ENCODE results near the gene FOXF2. TPM values are rescaled to one million over a fixed set of nuclear protein-coding genes. Genes with fewer than 3 reads are reported as not detected.
"Not testable (repeated sequence)": the region's sequence is repeated elsewhere in the genome, so short reads cannot be mapped to it uniquely, and the experiment has no call there.

The FOXF2 gene
- total RNA-seq, 1 experiment from 2014 or later = 8.0 TPM

DNA sequence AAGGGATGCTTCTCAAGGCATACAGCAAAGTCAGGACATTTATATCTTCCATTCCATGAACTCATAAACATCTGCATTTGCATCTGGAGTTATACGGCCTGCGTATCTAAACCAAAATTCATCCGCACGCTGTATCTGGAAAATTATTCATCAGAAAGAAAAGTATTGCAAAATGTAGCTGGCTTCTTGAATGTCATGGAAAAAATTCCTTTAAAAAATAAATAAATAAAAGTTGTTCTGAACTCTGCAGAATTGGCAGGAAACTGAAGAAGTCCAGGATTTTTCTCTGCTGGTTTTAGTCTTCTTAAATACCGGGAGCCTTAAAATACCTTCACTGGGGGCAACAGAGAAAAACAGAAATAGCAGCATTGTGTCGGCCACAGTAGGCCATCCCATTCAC lies 23.7 kb upstream of the FOXF2 start:
- no peak for TF ChIP-seq CTCF (IDR thresholded peaks at IDR 0.05; ENCODE audit: unreplicated experiment)
- Mint-ChIP-seq H3K4me3 (ENCODE audit: unreplicated experiment) (no peak overlapping the region), H3K27ac (ENCODE audit: low read depth, unreplicated experiment) (no peak overlapping the region), H3K9me3 (ENCODE audit: unreplicated experiment) (peaks cover 8% of the 10 kb centered on the region), H3K4me1 (ENCODE audit: insufficient read depth, unreplicated experiment) (no peaks in the 10 kb centered on the region), H3K27me3 (ENCODE audit: insufficient read depth, unreplicated experiment) (no peaks in the 10 kb centered on the region), H3K36me3 (ENCODE audit: insufficient read depth, unreplicated experiment) (no peaks in the 10 kb centered on the region)
- CTCF ChIA-PET = interaction anchor here (1.6 kb wide), 1 partner anchor 15 kb away, joined by 5 read pairs; no protein-coding TSS in a partner anchor
- DNase-seq (ENCODE audit: unreplicated experiment) = no peak
- no TSS peak for BruUV-seq (replicated peaks)
- POLR2A ChIA-PET = interaction anchor here (0.6 kb wide), 2 partner anchors 400 to 437 kb away, joined by 3 read pairs; no protein-coding TSS in a partner anchor
- intact Hi-C loops (cut with micrococcal nuclease) = no loop called here

- no peaks in the 10 kb centered on the region for H3K27me3 Mint-ChIP-seq (ENCODE audit: insufficient read depth, unreplicated experiment)
Observed at GRCh38 chr6:1367771-1368170, 21.6 kb upstream of the FOXF2 start.

DNA sequence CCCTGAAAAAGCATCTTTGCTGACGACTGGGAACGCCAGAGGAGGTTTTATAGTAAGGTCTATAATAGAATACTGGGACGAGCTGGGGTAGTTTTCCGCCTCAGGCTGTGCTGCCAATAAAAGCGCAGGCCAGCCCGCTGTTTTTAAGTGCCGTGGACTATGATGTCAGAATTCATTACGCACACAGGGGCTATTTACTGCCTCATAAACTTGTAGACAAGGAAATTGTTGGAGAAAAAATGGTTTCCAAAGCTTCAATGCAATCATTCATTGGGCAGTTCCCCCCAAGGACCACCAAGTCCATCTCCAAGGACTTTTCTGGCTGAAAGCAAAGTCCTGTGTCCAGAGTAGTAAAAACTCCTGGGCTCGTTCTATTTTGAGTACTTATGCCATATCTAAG lies 20.4 kb upstream of the FOXF2 start:
- Mint-ChIP-seq H3K36me3 (ENCODE audit: insufficient read depth, unreplicated experiment) (no peaks in the 10 kb centered on the region), H3K9me3 (ENCODE audit: unreplicated experiment) (peaks cover 8% of the 10 kb centered on the region), H3K4me1 (ENCODE audit: insufficient read depth, unreplicated experiment) (no peaks in the 10 kb centered on the region), H3K27me3 (ENCODE audit: insufficient read depth, unreplicated experiment) (no peaks in the 10 kb centered on the region), H3K27ac (ENCODE audit: low read depth, unreplicated experiment) (no peak overlapping the region), H3K4me3 (ENCODE audit: unreplicated experiment) (no peak overlapping the region)
- DNase-seq (ENCODE audit: unreplicated experiment) = no peak
- TF ChIP-seq CTCF (IDR thresholded peaks at IDR 0.05; ENCODE audit: unreplicated experiment) = no peak
- CTCF ChIA-PET = no interaction called here
- intact Hi-C loops (cut with micrococcal nuclease) = no loop called here
- POLR2A ChIA-PET = no interaction called here
- no TSS peak for BruUV-seq (replicated peaks)

More at GRCh38 chr6:1367771-1368170, 21.6 kb upstream of the FOXF2 start:
- Mint-ChIP-seq H3K27ac (ENCODE audit: low read depth, unreplicated experiment) (no peak overlapping the region), H3K36me3 (ENCODE audit: insufficient read depth, unreplicated experiment) (no peaks in the 10 kb centered on the region), H3K9me3 (ENCODE audit: unreplicated experiment) (peaks cover 8% of the 10 kb centered on the region), H3K4me3 (ENCODE audit: unreplicated experiment) (no peak overlapping the region), H3K4me1 (ENCODE audit: insufficient read depth, unreplicated experiment) (no peaks in the 10 kb centered on the region)
- no peak for DNase-seq (ENCODE audit: unreplicated experiment)
- intact Hi-C loops (cut with micrococcal nuclease) = no loop called here
- BruUV-seq (replicated peaks) = no TSS peak
- ChIA-PET CTCF (no interaction called here), POLR2A (no interaction called here)
- TF ChIP-seq CTCF (IDR thresholded peaks at IDR 0.05; ENCODE audit: unreplicated experiment) = no peak

GRCh38 chr6:1369695-1370094 lies 19.7 kb upstream of the FOXF2 start:
- H3K4me3 Mint-ChIP-seq (ENCODE audit: unreplicated experiment); H3K27ac Mint-ChIP-seq (ENCODE audit: low read depth, unreplicated experiment); DNase-seq (ENCODE audit: unreplicated experiment); intact Hi-C loops (cut with micrococcal nuclease); BruUV-seq (replicated peaks); H3K4me1 Mint-ChIP-seq (ENCODE audit: insufficient read depth, unreplicated experiment); H3K27me3 Mint-ChIP-seq (ENCODE audit: insufficient read depth, unreplicated experiment); CTCF ChIA-PET; H3K9me3 Mint-ChIP-seq (ENCODE audit: unreplicated experiment); H3K36me3 Mint-ChIP-seq (ENCODE audit: insufficient read depth, unreplicated experiment); POLR2A ChIA-PET: not testable (repeated sequence)

- peaks cover 8% of the 10 kb centered on the region for H3K9me3 Mint-ChIP-seq (ENCODE audit: unreplicated experiment)
- no peaks in the 10 kb centered on the region for H3K36me3 Mint-ChIP-seq (ENCODE audit: insufficient read depth, unreplicated experiment)
- H3K27ac Mint-ChIP-seq (ENCODE audit: low read depth, unreplicated experiment) = no peak overlapping the region
- CTCF ChIA-PET = interaction anchor here (0.7 to 1.6 kb wide), 3 partner anchors 9 to 574 kb away, joined by 3 to 6 read pairs (median 6); no protein-coding TSS in a partner anchor
- no peak for TF ChIP-seq CTCF (IDR thresholded peaks at IDR 0.05; ENCODE audit: unreplicated experiment)
- POLR2A ChIA-PET = interaction anchor here (0.6 kb wide), 1 partner anchor 1205 kb away, joined by 3 read pairs; no protein-coding TSS in a partner anchor
- no peak overlapping the region for H3K4me3 Mint-ChIP-seq (ENCODE audit: unreplicated experiment)
- BruUV-seq (replicated peaks) = no TSS peak
- no peak for DNase-seq (ENCODE audit: unreplicated experiment)
- no peaks in the 10 kb centered on the region for H3K27me3 Mint-ChIP-seq (ENCODE audit: insufficient read depth, unreplicated experiment)
- intact Hi-C loops (cut with micrococcal nuclease) = no loop called here
- no peaks in the 10 kb centered on the region for H3K4me1 Mint-ChIP-seq (ENCODE audit: insufficient read depth, unreplicated experiment)
Observed at GRCh38 chr6:1371933-1372332, 17.4 kb upstream of the FOXF2 start.

Measured in MCF 10A (cell line).